Gastrocnemius medialis (tissue), 4 donors: Measurements from ENCODE around the gene ARHGAP10. TPM values are rescaled to one million over a fixed set of nuclear protein-coding genes. Genes with fewer than 3 reads are reported as not detected.

ENCODE experiments used
- ATAC-seq, 2 donors: fragments of 150-250 bp; one replicate each; pipeline ENCODE4 v1.9.1; 2016
- DNase-seq, 2 donors: peaks; one replicate each; pipeline ENCODE4 v3.0.0-alpha.2; 2019
- H3K27ac ChIP-seq, 4 donors: fragments of 200-600 bp; sonication (generic); 1 replicate in 1 of 4; 2 replicates in 3 of 4; pipeline ENCODE4 v1.5.1; 2016 to 2018; ENCODE audit warnings: mild to moderate bottlenecking in 2 of 4, moderate library complexity in 1 of 4
- H3K27me3 ChIP-seq, 3 donors: fragments of 200-600 bp; sonication (generic) in 2 of 3; 1 replicate in 1 of 3; 2 replicates in 2 of 3; pipeline versions ENCODE4 v1.5.1 to v1.6.0; 2016 to 2019; ENCODE audit warnings: mild to moderate bottlenecking in 1 of 3, moderate library complexity in 1 of 3
- H3K36me3 ChIP-seq, 2 donors: fragments of 200-600 bp; sonication (generic) in 1 of 2; one replicate each; pipeline ENCODE4 v1.5.1; 2017 to 2018
- H3K4me1 ChIP-seq, 2 donors: fragments of 200-600 bp; sonication (generic) in 1 of 2; one replicate each; pipeline ENCODE4 v1.5.1; 2016 to 2017; ENCODE audit warnings: mild to moderate bottlenecking in 2 of 2
- H3K4me3 ChIP-seq, 4 donors: fragments of 200-600 bp; sonication (generic) in 3 of 4; 1 replicate in 1 of 4; 2 replicates in 3 of 4; pipeline ENCODE4 v1.5.1; 2016 to 2019; ENCODE audit warnings: mild to moderate bottlenecking in 2 of 4
- H3K9me3 ChIP-seq, 3 donors: fragments of 200-600 bp; sonication (generic) in 2 of 3; 1 replicate in 1 of 3; 2 replicates in 2 of 3; pipeline ENCODE4 v1.5.1; 2016 to 2019
- CTCF ChIP-seq, 5 experiments: fragments of 450-650 bp in 3 of 5; fragments of 200-600 bp in 2 of 5; sonication (generic) in 2 of 5; IDR thresholded peaks in 4 of 5; conservative IDR thresholded peaks in 1 of 5; 1 replicate in 4 of 5; 2 replicates in 1 of 5; pipeline ENCODE4 v1.5.1; 2016 to 2019; ENCODE audit warnings: antibody characterized with exemption in 5 of 5, mild to moderate bottlenecking in 3 of 5, moderate library complexity in 3 of 5
- POLR2A ChIP-seq, 2 donors: fragments of 450-650 bp; IDR thresholded peaks; one replicate each; pipeline ENCODE4 v1.6.1; 2017; ENCODE audit warnings: antibody characterized with exemption in 2 of 2, mild to moderate bottlenecking in 2 of 2, moderate library complexity in 2 of 2
- in situ Hi-C, 4 donors: fragments of 200-750 bp; cut with MboI; loops; one replicate each; pipeline versions ENCODE4 v1.15.0 to v1.8.0; 2017; ENCODE audit warnings: low sequenced_read_pairs in 4 of 4
- intact Hi-C: fragments of 100-400 bp; cut with DNase I; formaldehyde crosslinking; loops from one replicate; pipeline ENCODE4 v1.15.1; 2023; ENCODE audit warnings: low total_unique reads
- total RNA-seq, 4 donors: library from RNA; depleted of rRNA; stranded (reverse); fragments of >200 nt; gene quantifications; one replicate each; pipeline versions ENCODE4 v1.1.0 to v1.2.3, GENCODE V29; 2016

The ARHGAP10 gene
- total RNA-seq, 4 donors from 2014 or later, result 22.1 to 34.6 (median 28.0) TPM

DNA sequence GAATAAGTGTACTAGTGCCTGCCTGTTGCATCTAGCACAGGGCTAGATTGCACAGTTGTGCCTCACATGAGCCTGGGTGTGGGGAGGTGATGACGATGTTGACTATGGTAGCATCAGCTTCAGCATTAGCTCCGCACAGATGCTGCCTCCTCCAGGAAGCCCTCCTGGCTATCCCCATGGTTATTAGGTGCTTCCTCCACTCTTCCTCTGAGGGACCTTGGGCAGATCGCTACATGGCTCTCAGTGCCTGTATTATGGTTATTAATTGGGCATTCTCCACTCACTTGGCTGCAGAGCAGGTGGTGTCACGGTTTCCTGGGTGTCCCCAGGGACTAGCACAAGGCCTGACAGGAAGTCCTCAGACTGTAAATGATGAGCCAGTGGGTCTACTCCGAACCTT lies 325.6 kb downstream of the ARHGAP10 start:
- no peak for TF ChIP-seq CTCF (IDR thresholded peaks at IDR 0.05 in 4 of 5, conservative IDR thresholded peaks at IDR 0.05 in 1 of 5)
- TF ChIP-seq POLR2A (IDR thresholded peaks at IDR 0.05), result no peak
- intact Hi-C loops (loop anchor here (5.0 to 10.0 kb wide), 3 partner anchors 35 to 387 kb away; partner anchors contain the start of gene NR3C2), in situ Hi-C loops (loop anchor here in 1 of 4 donors (10.0 kb wide), 1 partner anchor 73 kb away; no protein-coding TSS in a partner anchor)
- Histone ChIP-seq H3K4me3 (no peak overlapping the region), H3K4me1 (peaks cover 86 to 89% of the 10 kb centered on the region in 2 donors), H3K9me3 (no peaks in the 10 kb centered on the region), H3K27me3 (no peaks in the 10 kb centered on the region), H3K36me3 (no peaks in the 10 kb centered on the region), H3K27ac (peak overlapping the region; percentile 64 to 84 (median 79))
- DNase-seq, result no peak
- ATAC-seq, result no peak

DNA sequence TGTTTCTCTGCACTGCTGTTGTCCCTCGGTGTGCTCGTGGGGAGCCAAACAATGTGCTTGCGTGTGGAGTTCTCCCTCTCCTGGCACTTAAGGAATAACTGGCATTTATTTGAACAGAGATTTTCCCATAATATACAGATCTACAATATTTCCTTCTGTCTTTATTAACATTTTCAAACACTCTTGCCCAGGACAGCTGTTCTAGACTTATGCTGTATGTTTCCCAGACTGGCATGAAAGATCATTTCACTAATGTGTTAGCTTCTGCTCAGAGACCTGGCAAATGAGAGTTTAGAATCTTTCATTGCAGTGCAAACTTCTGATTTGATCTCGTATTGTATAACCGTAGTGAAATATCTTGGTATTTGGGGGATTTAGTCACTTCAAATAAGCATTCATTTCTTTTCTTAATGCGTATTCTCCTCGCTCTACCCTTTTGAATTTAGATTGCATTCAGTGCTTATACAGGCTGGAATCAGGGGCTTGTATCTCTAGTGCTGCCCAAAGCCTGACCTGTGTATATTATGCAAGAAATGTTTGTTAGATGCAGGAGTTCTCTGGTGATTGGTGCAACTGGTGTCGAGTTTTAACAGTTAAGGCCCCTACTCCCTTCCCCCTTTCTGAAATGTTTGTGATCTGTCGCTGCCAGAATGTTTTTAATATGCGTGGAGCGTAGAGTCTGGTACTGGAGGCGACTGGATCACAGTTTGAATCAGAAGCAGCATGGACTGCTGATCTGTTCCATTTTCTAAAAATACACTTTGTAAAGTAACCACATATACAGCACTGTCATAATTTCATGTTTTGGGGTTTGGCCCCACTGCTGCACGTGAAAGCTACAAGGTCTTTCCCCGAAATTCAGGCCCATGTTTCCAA lies 326.3 kb downstream of the ARHGAP10 start:
- TF ChIP-seq CTCF (IDR thresholded peaks at IDR 0.05 in 4 of 5, conservative IDR thresholded peaks at IDR 0.05 in 1 of 5), result no peak
- TF ChIP-seq POLR2A (IDR thresholded peaks at IDR 0.05), result no peak
- DNase-seq (no peak), ATAC-seq (no peak)
- H3K36me3 ChIP-seq, result no peaks in the 10 kb centered on the region
- H3K9me3 ChIP-seq, result no peaks in the 10 kb centered on the region
- peaks cover 79 to 84% of the 10 kb centered on the region in 2 donors for H3K4me1 ChIP-seq
- H3K27ac ChIP-seq, result peak overlapping the region; percentile 64 to 84 (median 79)
- in situ Hi-C loops, result loop anchor here in 1 of 4 donors (10.0 kb wide), 1 partner anchor 73 kb away; no protein-coding TSS in a partner anchor
- intact Hi-C loops, result loop anchor here (5.0 to 10.0 kb wide), 3 partner anchors 36 to 387 kb away; partner anchors contain the start of gene NR3C2
- no peak overlapping the region for H3K4me3 ChIP-seq
- H3K27me3 ChIP-seq, result no peaks in the 10 kb centered on the region

DNA sequence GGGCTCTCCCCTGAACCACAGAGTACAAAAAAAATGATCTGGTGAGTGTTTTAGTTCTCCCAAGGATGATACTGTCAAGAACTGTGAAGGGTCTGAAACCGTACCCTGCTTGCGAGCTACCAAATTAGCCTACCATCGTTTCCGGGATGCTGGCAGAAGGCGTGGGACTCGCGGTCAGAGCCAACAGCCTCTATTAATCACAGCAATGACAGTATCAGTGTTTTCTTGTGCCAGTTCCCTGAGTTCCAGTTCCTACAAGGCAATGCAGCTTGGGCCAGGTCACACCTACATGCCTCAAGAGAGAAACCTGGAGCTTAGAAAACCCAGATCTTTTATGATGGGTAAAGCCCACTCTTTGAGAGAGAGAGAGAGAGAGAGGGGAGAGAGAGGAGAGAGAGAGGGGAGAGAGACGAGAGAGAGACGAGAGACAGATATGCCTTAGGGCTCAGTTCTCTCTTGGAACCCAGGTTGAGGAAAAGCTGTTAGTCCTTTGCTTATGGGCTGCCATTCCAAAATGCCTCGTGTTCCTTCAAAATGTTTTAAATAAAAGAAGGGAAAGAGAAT lies 327.8 kb downstream of the ARHGAP10 start:
- Histone ChIP-seq H3K9me3 (no peaks in the 10 kb centered on the region), H3K4me1 (peaks cover 64 to 71% of the 10 kb centered on the region in 2 donors), H3K27ac (peak overlapping the region; percentile 64 to 84 (median 79)), H3K4me3 (no peak overlapping the region), H3K36me3 (no peaks in the 10 kb centered on the region), H3K27me3 (no peaks in the 10 kb centered on the region)
- DNase-seq (peak in 1 of 2 donors; percentile 48), ATAC-seq (peak; percentile 9 to 35)
- intact Hi-C loops, result loop anchor here (5.0 to 10.0 kb wide), 3 partner anchors 37 to 385 kb away; partner anchors contain the start of gene NR3C2
- in situ Hi-C loops, result loop anchor here in 1 of 4 donors (10.0 kb wide), 1 partner anchor 75 kb away; no protein-coding TSS in a partner anchor
- no peak for TF ChIP-seq CTCF (IDR thresholded peaks at IDR 0.05 in 4 of 5, conservative IDR thresholded peaks at IDR 0.05 in 1 of 5)
- TF ChIP-seq POLR2A (IDR thresholded peaks at IDR 0.05), result no peak

DNA sequence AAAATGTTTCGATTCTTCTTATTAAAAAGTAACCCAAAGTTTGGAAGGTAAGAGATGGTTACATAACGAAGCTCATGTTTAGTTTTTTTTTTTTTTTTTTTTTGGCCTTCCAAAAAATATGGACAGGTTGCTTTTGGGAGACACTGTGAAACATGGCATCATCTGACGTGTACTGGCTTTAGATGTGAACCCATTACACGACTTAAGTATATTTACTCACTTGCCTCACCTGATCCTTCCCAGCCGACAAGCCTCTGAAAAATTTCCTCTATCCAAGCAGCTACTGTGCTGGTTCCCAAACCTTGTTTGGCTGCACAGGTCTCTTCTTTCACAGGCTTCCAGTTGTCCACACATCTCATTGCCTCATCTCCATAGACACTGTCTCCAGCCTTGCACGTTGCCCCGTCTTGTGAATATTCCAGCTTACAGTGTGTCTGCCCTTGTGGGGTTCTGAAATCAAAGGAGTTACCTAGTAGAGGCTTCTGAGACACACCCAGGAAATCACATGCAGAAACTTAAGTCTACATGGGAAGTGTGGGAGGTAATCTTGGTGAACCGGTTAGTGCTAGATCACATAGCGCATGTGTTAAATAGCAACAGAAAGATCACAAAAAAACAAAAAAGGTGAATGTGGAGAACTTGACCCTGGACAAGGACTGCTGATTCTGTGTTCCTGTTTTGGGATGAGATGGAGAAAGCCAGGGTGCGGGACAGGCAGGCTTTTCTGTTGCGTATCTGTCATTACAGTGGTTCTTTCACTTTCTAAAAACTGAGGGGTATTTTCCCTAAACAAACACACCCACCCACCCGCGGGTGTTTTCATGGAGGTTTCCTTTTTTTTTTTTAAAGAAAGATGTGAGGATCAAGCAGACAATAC lies 328.6 kb downstream of the ARHGAP10 start:
- DNase-seq (peak in 1 of 2 donors; percentile 44), ATAC-seq (peak; percentile 37 to 69)
- Histone ChIP-seq H3K27ac (peak overlapping the region; percentile 64 to 84 (median 79)), H3K9me3 (no peaks in the 10 kb centered on the region), H3K4me1 (peaks cover 56 to 63% of the 10 kb centered on the region in 2 donors), H3K27me3 (no peaks in the 10 kb centered on the region), H3K36me3 (no peaks in the 10 kb centered on the region), H3K4me3 (no peak overlapping the region)
- intact Hi-C loops (no loop called here), in situ Hi-C loops (no loop called here)
- no peak for TF ChIP-seq CTCF (IDR thresholded peaks at IDR 0.05 in 4 of 5, conservative IDR thresholded peaks at IDR 0.05 in 1 of 5)
- TF ChIP-seq POLR2A (IDR thresholded peaks at IDR 0.05), result no peak
